Measurements from ENCODE around the gene TOP2A. TPM values are rescaled to one million over a fixed set of nuclear protein-coding genes. Genes with fewer than 3 reads are reported as not detected.

Gene TOP2A
- total RNA-seq, 1 experiment from 2014 or later: 230 TPM

DNA sequence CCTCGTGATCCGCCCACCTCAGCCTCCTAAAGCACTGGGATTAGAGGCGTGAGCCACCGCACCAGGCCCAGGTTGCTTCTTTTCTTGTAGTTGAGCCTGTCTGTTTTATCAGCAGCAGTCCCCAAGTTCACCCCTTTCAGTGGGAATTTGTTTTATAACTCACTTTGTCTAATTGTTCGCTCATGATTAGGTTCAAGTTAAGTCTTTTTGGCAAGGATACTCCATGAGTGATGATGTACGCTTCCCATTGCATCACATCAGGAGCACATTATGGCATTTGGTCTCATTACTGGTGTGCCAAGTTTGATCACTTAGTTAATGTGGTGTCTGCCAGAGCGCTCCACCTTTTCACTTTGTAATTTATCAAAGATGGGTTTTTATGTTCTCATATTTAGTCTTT lies 38.7 kb downstream of the TOP2A start:
- H3K27ac Mint-ChIP-seq: no peak overlapping the region; a peak in 1 of 7 replicates
- Histone ChIP-seq H3K23me2 (ENCODE audit: insufficient read length, low read depth, low read length, poor library complexity, severe bottlenecking) (no peaks in the 10 kb centered on the region), H4K8ac (replicated peaks; ENCODE audit: insufficient read length, low read depth, low read length) (no peak overlapping the region), H3T11ph (ENCODE audit: low read length) (no peak overlapping the region), H3K4me1 (ENCODE audit: insufficient read depth, low read length) (no peaks in the 10 kb centered on the region), H2AK5ac (ENCODE audit: insufficient read length, low read length) (no peak overlapping the region), H3K27me3 (ENCODE audit: insufficient read depth, low read length) (no peaks in the 10 kb centered on the region), H2BK120ac (ENCODE audit: low read depth, low read length, poor library complexity, severe bottlenecking) (no peak overlapping the region), H2BK5ac (ENCODE audit: insufficient read length, low read length) (no peak overlapping the region), H4K91ac (ENCODE audit: insufficient read length, low read depth, low read length) (no peak overlapping the region), H2BK20ac (ENCODE audit: low read depth, low read length, poor library complexity, severe bottlenecking) (no peak overlapping the region), H3K14ac (ENCODE audit: insufficient read depth, low read length) (no peak overlapping the region), H3K9me3 (ENCODE audit: control insufficient read depth, low read depth, low read length) (no peaks in the 10 kb centered on the region), H3K4me2 (ENCODE audit: insufficient read depth, insufficient read length, low read length) (no peak overlapping the region), H3K23ac (ENCODE audit: insufficient read length, low read depth, low read length) (no peak overlapping the region), H3K79me2 (ENCODE audit: insufficient read depth, low read length) (no peaks in the 10 kb centered on the region), H4K5ac (ENCODE audit: insufficient read length, low read depth, low read length) (no peak overlapping the region), H2BK12ac (ENCODE audit: insufficient read length, low read depth, low read length) (no peak overlapping the region), H3K27ac (ENCODE audit: insufficient read length, low read depth, low read length) (no peak overlapping the region), H4K20me1 (ENCODE audit: control insufficient read depth, insufficient read depth, insufficient read length) (no peaks in the 10 kb centered on the region), H2BK15ac (ENCODE audit: low read depth, low read length) (no peak overlapping the region), H3K79me1 (ENCODE audit: insufficient read depth, low read depth, low read length, poor library complexity, severe bottlenecking) (no peaks in the 10 kb centered on the region), H3K4ac (ENCODE audit: low read depth, low read length) (no peak overlapping the region), H2AFZ (ENCODE audit: low read length) (no peak overlapping the region), H3K9ac (ENCODE audit: extremely low read depth, insufficient read length, low read length) (no peak overlapping the region), H3K56ac (ENCODE audit: insufficient read length, low read depth, low read length) (no peak overlapping the region), H3K18ac (ENCODE audit: insufficient read length, low read depth, low read length) (no peak overlapping the region)
- no peaks in the 10 kb centered on the region for H3K36me3 Mint-ChIP-seq (ENCODE audit: insufficient read depth in 1 of 3, low read depth in 3 of 3)
- TF ChIP-seq, protein P1, sequence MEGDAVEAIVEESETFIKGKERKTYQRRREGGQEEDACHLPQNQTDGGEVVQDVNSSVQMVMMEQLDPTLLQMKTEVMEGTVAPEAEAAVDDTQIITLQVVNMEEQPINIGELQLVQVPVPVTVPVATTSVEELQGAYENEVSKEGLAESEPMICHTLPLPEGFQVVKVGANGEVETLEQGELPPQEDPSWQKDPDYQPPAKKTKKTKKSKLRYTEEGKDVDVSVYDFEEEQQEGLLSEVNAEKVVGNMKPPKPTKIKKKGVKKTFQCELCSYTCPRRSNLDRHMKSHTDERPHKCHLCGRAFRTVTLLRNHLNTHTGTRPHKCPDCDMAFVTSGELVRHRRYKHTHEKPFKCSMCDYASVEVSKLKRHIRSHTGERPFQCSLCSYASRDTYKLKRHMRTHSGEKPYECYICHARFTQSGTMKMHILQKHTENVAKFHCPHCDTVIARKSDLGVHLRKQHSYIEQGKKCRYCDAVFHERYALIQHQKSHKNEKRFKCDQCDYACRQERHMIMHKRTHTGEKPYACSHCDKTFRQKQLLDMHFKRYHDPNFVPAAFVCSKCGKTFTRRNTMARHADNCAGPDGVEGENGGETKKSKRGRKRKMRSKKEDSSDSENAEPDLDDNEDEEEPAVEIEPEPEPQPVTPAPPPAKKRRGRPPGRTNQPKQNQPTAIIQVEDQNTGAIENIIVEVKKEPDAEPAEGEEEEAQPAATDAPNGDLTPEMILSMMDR (conservative IDR thresholded peaks at IDR 0.05): no peak
- DNase-seq: no peak
- H3K9me3 Mint-ChIP-seq: peaks cover 0 to 4% of the 10 kb centered on the region in 2 experiments; a peak in 1 of 5 replicates
- no CpG with 5 or more reads among the region's 7 CpGs for WGBS (ENCODE audit: extremely low coverage, insufficient read length, low lambda C conversion rate)
- no peak overlapping the region for H3K4me3 Mint-ChIP-seq
- peaks cover 7 to 10% of the 10 kb centered on the region in 2 experiments for H3K4me1 Mint-ChIP-seq
- H3K27me3 Mint-ChIP-seq (ENCODE audit: low read depth): no peaks in the 10 kb centered on the region; the same call in 1 of the 2 replicates
